Activated B cell treated with CpG ODN at 0.5 μM for 24 hours (primary cell): ENCODE results near the gene GSN. TPM values are rescaled to one million over a fixed set of nuclear protein-coding genes. Genes with fewer than 3 reads are reported as not detected.

ENCODE experiments used
- ATAC-seq: fragments of 200-7000 bp; cut with Tn5 transposase; one replicate; pipeline ENCODE4 v1.10.0; 2021; ENCODE audit warnings: low read depth, mild to moderate bottlenecking, moderate library complexity
- CTCF ChIA-PET: fragments of 350-600 bp; sonication (Branson Sonifier 250); formaldehyde crosslinking; loops from one replicate; lab custom pipeline; 2021; ENCODE audit warnings: antibody characterized with exemption; lab: Charles Lee
- POLR2A ChIA-PET: fragments of 350-600 bp; sonication (Branson Sonifier 250); formaldehyde crosslinking; loops from one replicate; lab custom pipeline; 2021; ENCODE audit warnings: antibody characterized with exemption; lab: Charles Lee
- DNase-seq: peaks from one replicate; pipeline ENCODE4 v3.0.0; 2022
- H3K27ac Mint-ChIP-seq: one replicate; pipeline ENCODE4 v1.8.0; 2020; ENCODE audit warnings: mixed read lengths
- H3K27me3 Mint-ChIP-seq: one replicate; pipeline ENCODE4 v1.8.0; 2021; ENCODE audit warnings: mixed read lengths
- H3K36me3 Mint-ChIP-seq: one replicate; pipeline ENCODE4 v1.8.0; 2021; ENCODE audit warnings: low read depth, mixed read lengths
- H3K4me1 Mint-ChIP-seq: one replicate; pipeline ENCODE4 v1.8.0; 2021; ENCODE audit warnings: mixed read lengths
- H3K4me3 Mint-ChIP-seq: one replicate; pipeline ENCODE4 v1.8.0; 2020; ENCODE audit warnings: mild to moderate bottlenecking, mixed read lengths
- H3K9me3 Mint-ChIP-seq: one replicate; pipeline ENCODE4 v1.8.0; 2020; ENCODE audit warnings: mixed read lengths
- intact Hi-C: fragments of 100-400 bp; cut with micrococcal nuclease; formaldehyde crosslinking; loops from one replicate; pipeline ENCODE4 v1.15.1; 2024
- total RNA-seq: library from RNA; stranded (reverse); gene quantifications from 2 replicates; pipeline ENCODE4 v1.2.3, GENCODE V29; 2022
- TF ChIP-seq, protein P1 (sequence below): fragments of 200-600 bp; IDR thresholded peaks from one replicate; pipeline ENCODE4 v1.8.0; 2022; ENCODE audit warnings: antibody characterized with exemption, mild to moderate bottlenecking

GSN gene
- total RNA-seq, 1 donor from 2014 or later = 26.5 TPM

GRCh38 chr9:121253821-121254501 lies 14.0 kb upstream of the GSN start:
- ChIA-PET POLR2A (no interaction called here), CTCF (no interaction called here)
- Mint-ChIP-seq H3K27me3 (no peaks in the 10 kb centered on the region), H3K4me1 (peaks cover 22% of the 10 kb centered on the region), H3K27ac (no peak overlapping the region), H3K36me3 (no peaks in the 10 kb centered on the region), H3K9me3 (peaks cover under 1% of the 10 kb centered on the region), H3K4me3 (no peak overlapping the region)
- TF ChIP-seq, protein P1, sequence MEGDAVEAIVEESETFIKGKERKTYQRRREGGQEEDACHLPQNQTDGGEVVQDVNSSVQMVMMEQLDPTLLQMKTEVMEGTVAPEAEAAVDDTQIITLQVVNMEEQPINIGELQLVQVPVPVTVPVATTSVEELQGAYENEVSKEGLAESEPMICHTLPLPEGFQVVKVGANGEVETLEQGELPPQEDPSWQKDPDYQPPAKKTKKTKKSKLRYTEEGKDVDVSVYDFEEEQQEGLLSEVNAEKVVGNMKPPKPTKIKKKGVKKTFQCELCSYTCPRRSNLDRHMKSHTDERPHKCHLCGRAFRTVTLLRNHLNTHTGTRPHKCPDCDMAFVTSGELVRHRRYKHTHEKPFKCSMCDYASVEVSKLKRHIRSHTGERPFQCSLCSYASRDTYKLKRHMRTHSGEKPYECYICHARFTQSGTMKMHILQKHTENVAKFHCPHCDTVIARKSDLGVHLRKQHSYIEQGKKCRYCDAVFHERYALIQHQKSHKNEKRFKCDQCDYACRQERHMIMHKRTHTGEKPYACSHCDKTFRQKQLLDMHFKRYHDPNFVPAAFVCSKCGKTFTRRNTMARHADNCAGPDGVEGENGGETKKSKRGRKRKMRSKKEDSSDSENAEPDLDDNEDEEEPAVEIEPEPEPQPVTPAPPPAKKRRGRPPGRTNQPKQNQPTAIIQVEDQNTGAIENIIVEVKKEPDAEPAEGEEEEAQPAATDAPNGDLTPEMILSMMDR = no peak
- no peak for DNase-seq
- intact Hi-C loops = no loop called here
- no peak for ATAC-seq

DNA sequence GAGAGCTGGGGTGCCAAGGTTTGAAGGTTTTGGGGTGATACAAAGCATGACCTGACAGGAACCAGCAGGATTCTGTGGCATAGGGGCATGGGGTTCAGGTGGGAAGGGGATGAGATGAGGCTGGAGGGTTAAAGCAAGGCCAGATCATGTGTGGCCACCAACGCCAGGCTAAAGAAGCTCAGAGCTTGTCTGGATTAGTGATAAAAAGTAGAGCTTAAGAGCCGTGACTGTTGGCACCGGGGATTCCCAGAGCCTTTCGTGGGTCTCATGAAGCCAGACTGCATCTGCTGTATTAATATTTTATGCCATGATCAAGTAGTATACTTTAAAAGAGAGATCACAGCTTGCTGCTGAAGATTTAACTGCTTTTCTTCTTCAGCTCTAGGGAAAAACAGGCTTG lies 8.5 kb upstream of the GSN start:
- POLR2A ChIA-PET = no interaction called here
- no peaks in the 10 kb centered on the region for H3K9me3 Mint-ChIP-seq
- no peaks in the 10 kb centered on the region for H3K36me3 Mint-ChIP-seq
- H3K27me3 Mint-ChIP-seq = no peaks in the 10 kb centered on the region
- no peaks in the 10 kb centered on the region for H3K4me1 Mint-ChIP-seq
- TF ChIP-seq, protein P1 = no peak
- CTCF ChIA-PET = interaction anchor here (1.4 kb wide), 1 partner anchor 8 kb away, joined by 3 read pairs; the partner anchor contains the start of gene GSN
- intact Hi-C loops = no loop called here
- no peak for ATAC-seq
- H3K27ac Mint-ChIP-seq = no peak overlapping the region
- H3K4me3 Mint-ChIP-seq = no peak overlapping the region
- DNase-seq = no peak

- no peak overlapping the region for H3K4me3 Mint-ChIP-seq
- POLR2A ChIA-PET = no interaction called here
- H3K36me3 Mint-ChIP-seq = no peaks in the 10 kb centered on the region
- no peaks in the 10 kb centered on the region for H3K9me3 Mint-ChIP-seq
- CTCF ChIA-PET = interaction anchor here (1.4 kb wide), 1 partner anchor 8 kb away, joined by 3 read pairs; the partner anchor contains the start of gene GSN
- H3K27me3 Mint-ChIP-seq = no peaks in the 10 kb centered on the region
- intact Hi-C loops = no loop called here
- ATAC-seq (no peak), DNase-seq (no peak)
- H3K27ac Mint-ChIP-seq = no peak overlapping the region
- TF ChIP-seq, protein P1 = no peak
- H3K4me1 Mint-ChIP-seq = no peaks in the 10 kb centered on the region
These were observed 8.0 kb upstream of the GSN start for GRCh38 chr9:121259935-121260334.

- no peaks in the 10 kb centered on the region for H3K4me1 Mint-ChIP-seq
- ATAC-seq = no peak
- CTCF ChIA-PET = no interaction called here
- H3K9me3 Mint-ChIP-seq = no peaks in the 10 kb centered on the region
- TF ChIP-seq, protein P1 = no peak
- DNase-seq = no peak
- H3K27me3 Mint-ChIP-seq = no peaks in the 10 kb centered on the region
- POLR2A ChIA-PET = no interaction called here
- intact Hi-C loops = no loop called here
- H3K27ac Mint-ChIP-seq = no peak overlapping the region
- H3K36me3 Mint-ChIP-seq = no peaks in the 10 kb centered on the region
- no peak overlapping the region for H3K4me3 Mint-ChIP-seq
These were observed 7.4 kb upstream of the GSN start for GRCh38 chr9:121260457-121261106.

- DNase-seq (no peak), ATAC-seq (no peak)
- no peaks in the 10 kb centered on the region for H3K36me3 Mint-ChIP-seq
- TF ChIP-seq, protein P1 = no peak
- H3K4me3 Mint-ChIP-seq = no peak overlapping the region
- H3K9me3 Mint-ChIP-seq = no peaks in the 10 kb centered on the region
- no peaks in the 10 kb centered on the region for H3K4me1 Mint-ChIP-seq
- no peaks in the 10 kb centered on the region for H3K27me3 Mint-ChIP-seq
- intact Hi-C loops = no loop called here
- POLR2A ChIA-PET = no interaction called here
- H3K27ac Mint-ChIP-seq = no peak overlapping the region
- CTCF ChIA-PET = no interaction called here
These were observed 6.9 kb upstream of the GSN start for GRCh38 chr9:121261107-121261460.
